ENCODE data around the gene NKD1.

The NKD1 gene

GRCh38 chr16:50662306-50662940 is 114.2 kb downstream of the NKD1 start:
- DNase-seq = peak in 2 of 10 donors; percentile 17 to 62
- intact Hi-C loops (cut with DNase I) = loop anchor here (10.0 kb wide), 1 partner anchor 638 kb away; the partner anchor contains the start of gene CNEP1R1

- intact Hi-C loops (cut with DNase I) = loop anchor here (2.0 to 10.0 kb wide), 2 partner anchors 71 to 639 kb away; partner anchors contain the start of gene CNEP1R1
- DNase-seq = peak in 2 of 10 donors; percentile 30 to 77
Observed at GRCh38 chr16:50664270-50664669, 116.1 kb downstream of the NKD1 start.

- DNase-seq = peak; percentile 61 to 95 (median 84)
- intact Hi-C loops (cut with DNase I) = loop anchor here (1.0 to 10.0 kb wide), 6 partner anchors 73 to 641 kb away; partner anchors contain the start of gene CNEP1R1
Observed at GRCh38 chr16:50665128-50665878, 117.1 kb downstream of the NKD1 start.

- DNase-seq = peak in 1 of 10 donors; percentile 55
- intact Hi-C loops (cut with DNase I) = loop anchor here (5.0 to 10.0 kb wide), 4 partner anchors 80 to 642 kb away; partner anchors contain the start of gene CNEP1R1
Observed at GRCh38 chr16:50666658-50667496, 118.7 kb downstream of the NKD1 start.

GRCh38 chr16:50667497-50668367 is 119.5 kb downstream of the NKD1 start:
- peak in 1 of 10 donors; percentile 61 for DNase-seq
- intact Hi-C loops (cut with DNase I) = loop anchor here (5.0 to 10.0 kb wide), 4 partner anchors 80 to 643 kb away; partner anchors contain the start of gene CNEP1R1

- peak in 1 of 10 donors; percentile 26 for DNase-seq
- intact Hi-C loops (cut with DNase I) = loop anchor here (5.0 to 10.0 kb wide), 4 partner anchors 79 to 644 kb away; partner anchors contain the start of gene CNEP1R1
Observed at GRCh38 chr16:50668368-50669008, 120.3 kb downstream of the NKD1 start.

GRCh38 chr16:50669741-50670140 is 121.5 kb downstream of the NKD1 start:
- peak in 1 of 10 donors; percentile 26 for DNase-seq
- intact Hi-C loops (cut with DNase I) = loop anchor here (5.0 to 10.0 kb wide), 4 partner anchors 78 to 645 kb away; partner anchors contain the start of gene CNEP1R1

- intact Hi-C loops (cut with DNase I) = no loop called here
Observed at GRCh38 chr16:50670476-50670875, 122.3 kb downstream of the NKD1 start.

GRCh38 chr16:50671644-50672260 is 123.6 kb downstream of the NKD1 start:
- DNase-seq = peak in 1 of 10 donors; percentile 5
- intact Hi-C loops (cut with DNase I) = no loop called here

More at GRCh38 chr16:50670476-50670875, 122.3 kb downstream of the NKD1 start:
- DNase-seq = peak in 1 of 10 donors; percentile 74

GRCh38 chr16:50673496-50674275 is 125.5 kb downstream of the NKD1 start:
- intact Hi-C loops (cut with DNase I) = no loop called here
- peak in 1 of 10 donors; percentile 69 for DNase-seq

GRCh38 chr16:50674831-50675230 is 126.6 kb downstream of the NKD1 start:
- intact Hi-C loops (cut with DNase I) = no loop called here
- peak in 1 of 10 donors; percentile 6 for DNase-seq

- peak in 1 of 10 donors; percentile 66 for DNase-seq
- intact Hi-C loops (cut with DNase I) = no loop called here
Observed at GRCh38 chr16:50675686-50676610, 127.8 kb downstream of the NKD1 start.

GRCh38 chr16:50676684-50677225 is 128.6 kb downstream of the NKD1 start:
- intact Hi-C loops (cut with DNase I) = no loop called here
- peak in 1 of 10 donors; percentile 44 for DNase-seq

- peak in 1 of 10 donors; percentile 82 for DNase-seq
- intact Hi-C loops (cut with DNase I) = no loop called here
Observed at GRCh38 chr16:50677351-50677750, 129.2 kb downstream of the NKD1 start.

- DNase-seq = no peak
- intact Hi-C loops (cut with DNase I) = no loop called here
Observed at GRCh38 chr16:50678531-50678930, 130.3 kb downstream of the NKD1 start.

- peak in 1 of 10 donors; percentile 70 for DNase-seq
- intact Hi-C loops (cut with DNase I) = no loop called here
Observed at GRCh38 chr16:50679266-50679665, 131.1 kb downstream of the NKD1 start.
